HEK293 (cell line): ENCODE measurements around the gene CPNE4.

ENCODE experiments used
- CTCF ChIA-PET: fragments of 350-600 bp; formaldehyde crosslinking; extraction: SDS; loops from one replicate; lab custom pipeline; 2021; ENCODE audit warnings: antibody characterized with exemption; lab: Yijun Ruan, JAX
- POLR2A ChIA-PET: fragments of 300-600 bp; formaldehyde crosslinking; extraction: SDS; loops from one replicate; lab custom pipeline; 2020; ENCODE audit warnings: antibody characterized with exemption, inconsistent platforms; lab: Yijun Ruan, JAX
- H3K27ac ChIP-seq: fragments of 200-500 bp; sonication (Bioruptor generic); 2 replicates; pipeline ENCODE4 v1.5.1; 2014; ENCODE audit warnings: low read depth, low read length, control low read depth, inconsistent platforms; ENCODE audit errors: extremely low read depth
- H3K36me3 ChIP-seq, 2 experiments: fragments of 200-500 bp in 1 of 2; sonication (Bioruptor generic) in 1 of 2; 1 replicate in 1 of 2; 2 replicates in 1 of 2; pipeline ENCODE4 v1.5.1; 2014 to 2017; ENCODE audit warnings: inconsistent platforms in 2 of 2, low read length in 2 of 2; ENCODE audit not compliant: control insufficient read depth in 2 of 2, insufficient read depth in 1 of 2
- H3K4me1 ChIP-seq: fragments of 200-500 bp; sonication (Bioruptor generic); 2 replicates; pipeline ENCODE4 v1.5.1; 2014; ENCODE audit warnings: mild to moderate bottlenecking, low read length, inconsistent platforms; ENCODE audit not compliant: control insufficient read depth, insufficient read depth
- H3K4me3 ChIP-seq: 2 replicates; pipeline ENCODE4 v1.5.1; 2011; ENCODE audit warnings: low read depth, mild to moderate bottlenecking, control low read depth, low read length, moderate library complexity
- H3K9me3 ChIP-seq: fragments of 200-500 bp; sonication (Bioruptor generic); 2 replicates; pipeline ENCODE4 v1.5.1; 2014; ENCODE audit warnings: low read depth, low read length, inconsistent platforms; ENCODE audit not compliant: control insufficient read depth, insufficient read depth
- GLIS2 ChIP-seq: fragments of 450-650 bp; formaldehyde crosslinking; IDR thresholded peaks from 2 replicates; pipeline ENCODE4 v1.5.1; 2016; ENCODE audit warnings: missing biosample characterization, missing genetic modification characterization
- HOXC10 ChIP-seq: sonication (generic); formaldehyde crosslinking; IDR thresholded peaks from 2 replicates; pipeline ENCODE4 v1.8.1; 2023; ENCODE audit warnings: mild to moderate bottlenecking, missing genetic modification reagents
- HOXD13 ChIP-seq: sonication (generic); formaldehyde crosslinking; IDR thresholded peaks from 2 replicates; pipeline ENCODE4 v1.8.0; 2022; ENCODE audit warnings: missing genetic modification reagents, borderline replicate concordance
- MEIS1 ChIP-seq: sonication (generic); formaldehyde crosslinking; IDR thresholded peaks from 2 replicates; pipeline ENCODE4 v1.8.1; 2022; ENCODE audit warnings: missing genetic modification reagents, mild to moderate bottlenecking, borderline replicate concordance
- MZF1 ChIP-seq: fragments of 450-650 bp; formaldehyde crosslinking; IDR thresholded peaks from 2 replicates; pipeline ENCODE4 v1.5.1; 2017; ENCODE audit warnings: missing biosample characterization, missing genetic modification characterization, borderline replicate concordance
- WT1 ChIP-seq: fragments of 450-650 bp; formaldehyde crosslinking; IDR thresholded peaks from 2 replicates; pipeline ENCODE4 v1.5.1; 2016; ENCODE audit warnings: missing biosample characterization, missing genetic modification characterization
- ZFP3 ChIP-seq: fragments of 450-650 bp; formaldehyde crosslinking; IDR thresholded peaks from 2 replicates; pipeline ENCODE4 v1.5.1; 2016; ENCODE audit warnings: low read depth, missing biosample characterization, missing genetic modification characterization
- ZNF18 ChIP-seq: fragments of 450-650 bp; formaldehyde crosslinking; IDR thresholded peaks from 2 replicates; pipeline ENCODE4 v1.5.1; 2016; ENCODE audit warnings: missing biosample characterization, missing genetic modification characterization
- ZNF19 ChIP-seq: fragments of 450-650 bp; formaldehyde crosslinking; IDR thresholded peaks from 2 replicates; pipeline ENCODE4; 2016; ENCODE audit warnings: missing biosample characterization, missing genetic modification characterization, low read depth
- ZNF211 ChIP-seq: fragments of 450-650 bp; formaldehyde crosslinking; IDR thresholded peaks from 2 replicates; pipeline ENCODE4 v1.5.1; 2016; ENCODE audit warnings: low read depth, missing biosample characterization, missing genetic modification characterization
- ZNF223 ChIP-seq: fragments of 450-650 bp; formaldehyde crosslinking; IDR thresholded peaks from 2 replicates; pipeline ENCODE4 v1.5.1; 2016; ENCODE audit warnings: missing biosample characterization, missing genetic modification characterization
- ZNF274 ChIP-seq, 2 experiments: fragments of 200-500 bp in 1 of 2; fragments of 450-650 bp in 1 of 2; sonication (Bioruptor generic) in 1 of 2; formaldehyde crosslinking in 1 of 2; IDR thresholded peaks; 2 replicates each; pipeline versions ENCODE4 v1.5.1 to v1.6.1; 2014 to 2016; ENCODE audit warnings: borderline replicate concordance in 1 of 2, inconsistent platforms in 1 of 2, low read length in 1 of 2, missing biosample characterization in 1 of 2, missing genetic modification characterization in 1 of 2
- ZNF391 ChIP-seq: fragments of 450-650 bp; formaldehyde crosslinking; IDR thresholded peaks from 2 replicates; pipeline ENCODE4 v1.5.1; 2016; ENCODE audit warnings: low read depth, missing biosample characterization, missing genetic modification characterization, borderline replicate concordance
- ZNF514 ChIP-seq: fragments of 450-650 bp; formaldehyde crosslinking; IDR thresholded peaks from 2 replicates; pipeline ENCODE4 v1.5.1; 2016; ENCODE audit warnings: missing biosample characterization, missing genetic modification characterization
- ZNF555 ChIP-seq: fragments of 450-650 bp; formaldehyde crosslinking; conservative IDR thresholded peaks from 2 replicates; pipeline ENCODE4 v1.5.1; 2017; ENCODE audit warnings: missing biosample characterization, mild to moderate bottlenecking, missing genetic modification characterization, inconsistent platforms
- ZNF558 ChIP-seq: fragments of 450-650 bp; formaldehyde crosslinking; IDR thresholded peaks from 2 replicates; pipeline ENCODE4 v1.5.1; 2016; ENCODE audit warnings: missing biosample characterization, missing genetic modification characterization
- ZNF585B ChIP-seq: fragments of 450-650 bp; formaldehyde crosslinking; IDR thresholded peaks from 2 replicates; pipeline ENCODE4 v1.5.1; 2016; ENCODE audit warnings: missing biosample characterization, missing genetic modification characterization
- ZNF600 ChIP-seq: fragments of 450-650 bp; formaldehyde crosslinking; IDR thresholded peaks from 2 replicates; pipeline ENCODE4 v1.5.1; 2016; ENCODE audit warnings: missing biosample characterization, missing genetic modification characterization
- ZNF629 ChIP-seq: fragments of 450-650 bp; formaldehyde crosslinking; IDR thresholded peaks from 2 replicates; pipeline ENCODE4 v1.5.1; 2017; ENCODE audit warnings: missing biosample characterization, missing genetic modification characterization
- ZNF701 ChIP-seq: fragments of 450-650 bp; formaldehyde crosslinking; IDR thresholded peaks from 2 replicates; pipeline ENCODE4 v1.5.1; 2016; ENCODE audit warnings: missing biosample characterization, missing genetic modification characterization
- ZSCAN30 ChIP-seq: fragments of 450-650 bp; IDR thresholded peaks from 2 replicates; pipeline ENCODE4 v1.5.1; 2018; ENCODE audit warnings: missing biosample characterization, mild to moderate bottlenecking, missing genetic modification characterization, moderate library complexity
- ZXDB ChIP-seq: fragments of 450-650 bp; formaldehyde crosslinking; IDR thresholded peaks from 2 replicates; pipeline ENCODE4 v1.5.1; 2016; ENCODE audit warnings: missing biosample characterization, missing genetic modification characterization
- TF ChIP-seq, protein P1 (sequence below): fragments of 450-650 bp; formaldehyde crosslinking; IDR thresholded peaks from 2 replicates; pipeline ENCODE4 v1.5.1; 2016; ENCODE audit warnings: missing biosample characterization, missing genetic modification characterization, borderline replicate concordance

The CPNE4 gene

GRCh38 chr3:131755380-131755779 is 279.4 kb downstream of the CPNE4 start:
- CTCF ChIA-PET, result interaction anchor here (0.5 kb wide), 1 partner anchor 270 kb away, joined by 5 read pairs; no protein-coding TSS in a partner anchor
- H3K36me3 ChIP-seq, result no peaks in the 10 kb centered on the region
- TF ChIP-seq ZNF701 (tag by site-specific recombination), result no peak
- no peak for TF ChIP-seq ZNF223 (tag by site-specific recombination)
- no peak for TF ChIP-seq ZSCAN30 (tag by site-specific recombination)
- TF ChIP-seq GLIS2 (tag by site-specific recombination), result no peak
- TF ChIP-seq ZNF514 (tag by site-specific recombination), result no peak
- TF ChIP-seq ZNF274 (IDR thresholded peaks at IDR 0.05; ENCODE audit: low read length), result no peak
- no peak for TF ChIP-seq ZNF274 (tag by site-specific recombination; IDR thresholded peaks at IDR 0.05; ENCODE audit: borderline replicate concordance)
- no peak for TF ChIP-seq ZNF19 (tag by site-specific recombination)
- TF ChIP-seq ZNF629 (tag by site-specific recombination), result no peak
- no peak for TF ChIP-seq ZFP3 (tag by site-specific recombination)
- no peak for TF ChIP-seq ZNF211 (tag by site-specific recombination)
- TF ChIP-seq ZNF600 (tag by site-specific recombination), result no peak
- no peak for TF ChIP-seq HOXD13 (CRISPR knock-in tag)
- no peak for TF ChIP-seq ZNF558 (tag by site-specific recombination)
- no peak for TF ChIP-seq ZNF391 (tag by site-specific recombination)
- TF ChIP-seq ZNF18 (tag by site-specific recombination), result no peak
- no peak overlapping the region for H3K27ac ChIP-seq
- H3K4me1 ChIP-seq, result no peaks in the 10 kb centered on the region
- POLR2A ChIA-PET, result no interaction called here
- H3K9me3 ChIP-seq, result no peaks in the 10 kb centered on the region
- no peak overlapping the region for H3K4me3 ChIP-seq

DNA sequence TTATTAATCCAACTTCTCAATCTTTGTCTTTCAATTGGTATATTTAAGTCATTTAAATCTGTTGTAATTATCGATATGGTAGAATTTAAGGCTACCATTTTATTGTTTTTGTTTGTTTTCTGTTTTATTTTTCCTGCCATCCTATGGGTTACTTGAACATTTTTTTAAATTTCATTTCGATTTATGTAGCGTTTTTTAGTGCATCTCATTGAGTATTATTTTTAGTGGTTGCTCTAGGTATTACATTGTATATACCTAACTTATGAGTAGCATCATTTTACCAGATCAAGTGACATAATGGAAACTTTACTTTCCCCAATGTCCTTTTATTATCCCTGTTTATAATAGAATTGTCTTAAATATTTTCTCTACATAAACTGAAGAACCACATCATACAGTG is 284.6 kb downstream of the CPNE4 start:
- ChIA-PET POLR2A (no interaction called here), CTCF (no interaction called here)
- H3K36me3 ChIP-seq, result no peaks in the 10 kb centered on the region
- TF ChIP-seq WT1, result no peak
- no peak for TF ChIP-seq ZNF223 (tag by site-specific recombination)
- TF ChIP-seq MEIS1, result no peak
- no peak for TF ChIP-seq ZXDB
- TF ChIP-seq, protein P1, sequence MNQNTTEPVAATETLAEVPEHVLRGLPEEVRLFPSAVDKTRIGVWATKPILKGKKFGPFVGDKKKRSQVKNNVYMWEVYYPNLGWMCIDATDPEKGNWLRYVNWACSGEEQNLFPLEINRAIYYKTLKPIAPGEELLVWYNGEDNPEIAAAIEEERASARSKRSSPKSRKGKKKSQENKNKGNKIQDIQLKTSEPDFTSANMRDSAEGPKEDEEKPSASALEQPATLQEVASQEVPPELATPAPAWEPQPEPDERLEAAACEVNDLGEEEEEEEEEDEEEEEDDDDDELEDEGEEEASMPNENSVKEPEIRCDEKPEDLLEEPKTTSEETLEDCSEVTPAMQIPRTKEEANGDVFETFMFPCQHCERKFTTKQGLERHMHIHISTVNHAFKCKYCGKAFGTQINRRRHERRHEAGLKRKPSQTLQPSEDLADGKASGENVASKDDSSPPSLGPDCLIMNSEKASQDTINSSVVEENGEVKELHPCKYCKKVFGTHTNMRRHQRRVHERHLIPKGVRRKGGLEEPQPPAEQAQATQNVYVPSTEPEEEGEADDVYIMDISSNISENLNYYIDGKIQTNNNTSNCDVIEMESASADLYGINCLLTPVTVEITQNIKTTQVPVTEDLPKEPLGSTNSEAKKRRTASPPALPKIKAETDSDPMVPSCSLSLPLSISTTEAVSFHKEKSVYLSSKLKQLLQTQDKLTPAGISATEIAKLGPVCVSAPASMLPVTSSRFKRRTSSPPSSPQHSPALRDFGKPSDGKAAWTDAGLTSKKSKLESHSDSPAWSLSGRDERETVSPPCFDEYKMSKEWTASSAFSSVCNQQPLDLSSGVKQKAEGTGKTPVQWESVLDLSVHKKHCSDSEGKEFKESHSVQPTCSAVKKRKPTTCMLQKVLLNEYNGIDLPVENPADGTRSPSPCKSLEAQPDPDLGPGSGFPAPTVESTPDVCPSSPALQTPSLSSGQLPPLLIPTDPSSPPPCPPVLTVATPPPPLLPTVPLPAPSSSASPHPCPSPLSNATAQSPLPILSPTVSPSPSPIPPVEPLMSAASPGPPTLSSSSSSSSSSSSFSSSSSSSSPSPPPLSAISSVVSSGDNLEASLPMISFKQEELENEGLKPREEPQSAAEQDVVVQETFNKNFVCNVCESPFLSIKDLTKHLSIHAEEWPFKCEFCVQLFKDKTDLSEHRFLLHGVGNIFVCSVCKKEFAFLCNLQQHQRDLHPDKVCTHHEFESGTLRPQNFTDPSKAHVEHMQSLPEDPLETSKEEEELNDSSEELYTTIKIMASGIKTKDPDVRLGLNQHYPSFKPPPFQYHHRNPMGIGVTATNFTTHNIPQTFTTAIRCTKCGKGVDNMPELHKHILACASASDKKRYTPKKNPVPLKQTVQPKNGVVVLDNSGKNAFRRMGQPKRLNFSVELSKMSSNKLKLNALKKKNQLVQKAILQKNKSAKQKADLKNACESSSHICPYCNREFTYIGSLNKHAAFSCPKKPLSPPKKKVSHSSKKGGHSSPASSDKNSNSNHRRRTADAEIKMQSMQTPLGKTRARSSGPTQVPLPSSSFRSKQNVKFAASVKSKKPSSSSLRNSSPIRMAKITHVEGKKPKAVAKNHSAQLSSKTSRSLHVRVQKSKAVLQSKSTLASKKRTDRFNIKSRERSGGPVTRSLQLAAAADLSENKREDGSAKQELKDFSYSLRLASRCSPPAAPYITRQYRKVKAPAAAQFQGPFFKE (tag by site-specific recombination), result no peak
- no peak for TF ChIP-seq ZNF555 (tag by site-specific recombination)
- TF ChIP-seq MZF1 (tag by site-specific recombination), result no peak
- TF ChIP-seq ZNF585B (tag by site-specific recombination), result no peak
- no peak for TF ChIP-seq HOXC10 (CRISPR knock-in tag)
- no peaks in the 10 kb centered on the region for H3K9me3 ChIP-seq
- H3K4me1 ChIP-seq, result no peaks in the 10 kb centered on the region
- no peak overlapping the region for H3K4me3 ChIP-seq
- H3K27ac ChIP-seq, result no peak overlapping the region
